Spleen (tissue), 13 donors: ENCODE results near the gene WT1. TPM values are rescaled to one million over a fixed set of nuclear protein-coding genes. Genes with fewer than 3 reads are reported as not detected.

Experiments
- DNase-seq: peaks from one replicate; pipeline ENCODE4 v3.0.0-alpha.2; 2020
- H3K27ac ChIP-seq, 8 donors: fragments of 200-600 bp; sonication (generic) in 7 of 8; 1 replicate in 4 of 8; 2 replicates in 4 of 8; pipeline versions ENCODE4 v1.5.0 to v1.8.0; 2016 to 2021; ENCODE audit warnings: inconsistent platforms in 4 of 8, mild to moderate bottlenecking in 4 of 8, moderate library complexity in 1 of 8
- H3K27me3 ChIP-seq, 7 donors: fragments of 200-600 bp; sonication (generic) in 6 of 7; replicated peaks in 1 of 7; 1 replicate in 4 of 7; 2 replicates in 3 of 7; pipeline versions ENCODE4 v1.5.0 to v1.8.0; 2016 to 2021; ENCODE audit warnings: inconsistent platforms in 3 of 7, mild to moderate bottlenecking in 1 of 7
- H3K36me3 ChIP-seq, 6 donors: fragments of 200-600 bp; sonication (generic) in 5 of 6; 1 replicate in 4 of 6; 2 replicates in 2 of 6; pipeline versions ENCODE4 v1.5.0 to v1.8.0; 2016 to 2021; ENCODE audit warnings: inconsistent platforms in 2 of 6
- H3K4me1 ChIP-seq, 6 donors: fragments of 200-600 bp; sonication (generic) in 5 of 6; 1 replicate in 3 of 6; 2 replicates in 3 of 6; pipeline versions ENCODE4 v1.5.0 to v1.8.0; 2016 to 2021; ENCODE audit warnings: inconsistent platforms in 3 of 6
- H3K4me3 ChIP-seq, 8 donors: fragments of 200-600 bp; sonication (generic) in 7 of 8; 1 replicate in 4 of 8; 2 replicates in 4 of 8; pipeline versions ENCODE4 v1.5.0 to v1.8.0; 2016 to 2021; ENCODE audit warnings: inconsistent platforms in 4 of 8, mild to moderate bottlenecking in 4 of 8, moderate library complexity in 2 of 8
- H3K9me3 ChIP-seq, 8 donors: fragments of 200-600 bp; sonication (generic) in 7 of 8; 1 replicate in 4 of 8; 2 replicates in 4 of 8; pipeline versions ENCODE4 v1.5.0 to v1.8.0; 2016 to 2021; ENCODE audit warnings: inconsistent platforms in 4 of 8
- POLR2A ChIP-seq, 3 donors: fragments of 450-650 bp; IDR thresholded peaks; one replicate each; pipeline ENCODE4 v1.5.1; 2017; ENCODE audit warnings: antibody characterized with exemption in 3 of 3, mild to moderate bottlenecking in 1 of 3
- POLR2AphosphoS5 ChIP-seq, 3 donors: sonication (generic); formaldehyde crosslinking; IDR thresholded peaks; one replicate each; pipeline ENCODE4 v1.5.1; 2017; ENCODE audit warnings: antibody characterized with exemption in 3 of 3
- WGBS, 5 donors: extraction: QIAGEN DNeasy Blood & Tissue Kit in 3 of 5; methylation state at CpG; one replicate each; pipeline versions ENCODE4 v1.1.5 to v1.1.7; 2013 to 2018; 5-methylcytosine and 5-hydroxymethylcytosine counted together
- intact Hi-C: fragments of 100-400 bp; cut with DNase I; formaldehyde crosslinking; loops from one replicate; pipeline ENCODE4 v1.15.0; 2023; ENCODE audit warnings: low total_unique reads
- long read RNA-seq, 2 donors: transcript quantifications; one replicate each; lab custom pipeline, GENCODE V29; 2026
- polyA plus RNA-seq, 3 donors: library from polyadenylated mRNA; stranded (reverse); fragments of 200-250 nt; gene quantifications; one replicate each; pipeline ENCODE4 v1.2.1, GENCODE V29; 2013
- total RNA-seq, 7 donors: library from RNA; depleted of rRNA in 3 of 7; stranded (reverse); fragments of >200 nt in 3 of 7; fragmentation: NEBNext Ultra II Directional in 4 of 7; extraction: Animal tissue kit (Norgen Biotek cat#: 25700) in 4 of 7; gene quantifications; one replicate each; pipeline versions ENCODE4 v1.1.0 to v1.2.1, GENCODE V29; 2016 to 2021
- TF ChIP-seq, protein P1 (sequence below), 11 experiments: fragments of 200-600 bp in 7 of 11; fragments of 450-650 bp in 4 of 11; sonication (generic) in 4 of 11; IDR thresholded peaks in 8 of 11; conservative IDR thresholded peaks in 3 of 11; 1 replicate in 7 of 11; 2 replicates in 4 of 11; pipeline versions ENCODE4 v1.4.0 to v1.8.0; 2016 to 2021; ENCODE audit warnings: antibody characterized with exemption in 11 of 11, inconsistent platforms in 4 of 11, mild to moderate bottlenecking in 1 of 11
- donor health status: healthy with polysubstance abuse.
- donor health status: DM: no; HTN: no; CAD: no; lungs with moderate emphysema.
- donor health status: DM: no; HTN: no; CAD: no.
- donor health status: Bipolar disorder and iron deficiency.
- donor health status: healthy.
- donor health status: DM: no; HTN: no; CAD: no.
- donor health status: DM: yes; HTN: yes; CAD: no.

The WT1 gene
- total RNA-seq: 10 to 100 TPM; 25.6 to 53.0 (median 38.9) TPM
- polyA plus RNA-seq: 1 to 10 TPM; 1.6 to 4.4 (median 2.8) TPM
- long read RNA-seq, donor 1, transcript WT1-201 (10 exons, 3,122 nt): minor isoform, 5 of 31 reads
- long read RNA-seq, donor 1, transcript WT1-204 (10 exons, 2,114 nt): major isoform, 7 of 31 reads
- long read RNA-seq, donor 1, partial matches to known transcripts: 0 of 31 reads
- long read RNA-seq, donor 1, other reads (novel, unspliced or antisense): 17 of 31 reads
- long read RNA-seq, donor 2, partial matches to known transcripts: 11 of 18 reads
- long read RNA-seq, donor 2, other reads (novel, unspliced or antisense): 0 of 18 reads

- Histone ChIP-seq H3K9me3 (no peaks in the 10 kb centered on the region), H3K4me3 (peak within 1 kb of the TSS; percentile 14 to 66 (median 40)), H3K4me1 (peaks cover 0 to 77% (median 55%) of the 10 kb centered on the region in 6 donors), H3K36me3 (no peaks in the 10 kb centered on the region), H3K27me3 (peaks cover 0 to 100% (median 88%) of the 10 kb centered on the region in 7 donors), H3K27ac (peak within 1 kb of the TSS; percentile 59 to 86 (median 83))
- TF ChIP-seq, protein P1, sequence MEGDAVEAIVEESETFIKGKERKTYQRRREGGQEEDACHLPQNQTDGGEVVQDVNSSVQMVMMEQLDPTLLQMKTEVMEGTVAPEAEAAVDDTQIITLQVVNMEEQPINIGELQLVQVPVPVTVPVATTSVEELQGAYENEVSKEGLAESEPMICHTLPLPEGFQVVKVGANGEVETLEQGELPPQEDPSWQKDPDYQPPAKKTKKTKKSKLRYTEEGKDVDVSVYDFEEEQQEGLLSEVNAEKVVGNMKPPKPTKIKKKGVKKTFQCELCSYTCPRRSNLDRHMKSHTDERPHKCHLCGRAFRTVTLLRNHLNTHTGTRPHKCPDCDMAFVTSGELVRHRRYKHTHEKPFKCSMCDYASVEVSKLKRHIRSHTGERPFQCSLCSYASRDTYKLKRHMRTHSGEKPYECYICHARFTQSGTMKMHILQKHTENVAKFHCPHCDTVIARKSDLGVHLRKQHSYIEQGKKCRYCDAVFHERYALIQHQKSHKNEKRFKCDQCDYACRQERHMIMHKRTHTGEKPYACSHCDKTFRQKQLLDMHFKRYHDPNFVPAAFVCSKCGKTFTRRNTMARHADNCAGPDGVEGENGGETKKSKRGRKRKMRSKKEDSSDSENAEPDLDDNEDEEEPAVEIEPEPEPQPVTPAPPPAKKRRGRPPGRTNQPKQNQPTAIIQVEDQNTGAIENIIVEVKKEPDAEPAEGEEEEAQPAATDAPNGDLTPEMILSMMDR (IDR thresholded peaks at IDR 0.05 in 8 of 11, conservative IDR thresholded peaks at IDR 0.05 in 3 of 11): no peak
- TF ChIP-seq POLR2A (IDR thresholded peaks at IDR 0.05) (no peak), POLR2AphosphoS5 (IDR thresholded peaks at IDR 0.05) (peak; percentile 17 to 84 (median 76))
- intact Hi-C loops: no loop called here
- WGBS, 5 donors: 1 to 8% (median 3%) methylated on average over 5 to 25 of the region's 25 CpGs
- DNase-seq: peak; percentile 78
These were observed at the start of gene WT1 for GRCh38 chr11:32435511-32435941. TSS of gene WT1 (minus strand) at chr11:32435539.

DNA sequence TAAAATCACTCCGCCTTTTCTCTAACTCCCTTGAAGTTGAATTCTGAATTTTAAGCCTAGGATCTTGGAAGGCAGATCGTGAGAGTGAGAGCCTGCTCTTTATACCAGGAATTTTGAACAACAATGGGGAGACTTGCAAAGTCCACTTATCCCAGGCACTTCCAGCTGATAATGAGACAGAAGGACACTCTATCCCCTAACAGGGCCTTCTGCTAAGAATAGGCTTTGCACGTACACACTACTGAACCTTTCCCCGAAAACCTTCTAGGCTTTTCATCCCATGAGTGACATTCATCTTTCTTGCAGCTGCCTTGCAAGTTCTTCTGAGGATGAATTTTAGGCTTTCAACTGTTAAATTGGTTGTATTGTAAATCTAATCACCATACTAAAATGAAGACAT lies 44.0 kb upstream of the WT1 start:
- WGBS, 5 donors: 73 to 90% (median 83%) methylated on average over 4 of the region's 4 CpGs
- no peaks in the 10 kb centered on the region for H3K36me3 ChIP-seq
- TF ChIP-seq POLR2AphosphoS5 (IDR thresholded peaks at IDR 0.05): no peak
- TF ChIP-seq, protein P1 (IDR thresholded peaks at IDR 0.05 in 8 of 11, conservative IDR thresholded peaks at IDR 0.05 in 3 of 11): no peak
- TF ChIP-seq POLR2A (IDR thresholded peaks at IDR 0.05): no peak
- H3K4me3 ChIP-seq: no peak overlapping the region
- intact Hi-C loops: no loop called here
- H3K27me3 ChIP-seq: no peaks in the 10 kb centered on the region
- H3K9me3 ChIP-seq: no peaks in the 10 kb centered on the region
- no peaks in the 10 kb centered on the region for H3K4me1 ChIP-seq
- DNase-seq: no peak
- H3K27ac ChIP-seq: no peak overlapping the region

DNA sequence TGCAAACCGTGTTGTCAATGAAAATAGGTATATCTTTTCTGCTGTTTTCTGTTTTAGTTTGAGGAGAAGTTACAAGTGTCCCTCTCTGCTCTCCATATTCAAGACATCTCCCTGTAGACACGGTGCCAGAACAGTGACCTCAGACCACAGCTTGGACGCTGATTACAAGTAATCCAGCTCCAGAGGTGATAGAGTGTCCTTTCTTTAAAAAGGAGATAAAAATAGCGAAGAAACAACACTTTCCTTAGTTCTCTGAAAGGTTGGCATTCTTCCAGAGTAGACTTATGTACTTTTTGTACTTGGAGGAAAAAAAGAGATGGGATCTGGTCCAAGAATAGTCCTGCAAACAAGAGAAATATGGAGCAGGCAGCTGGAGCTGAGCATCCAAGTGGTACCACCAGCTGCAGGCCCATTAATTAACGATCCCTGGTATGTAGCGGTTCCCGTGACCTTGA lies 43.0 kb upstream of the WT1 start:
- no peak for TF ChIP-seq POLR2AphosphoS5 (IDR thresholded peaks at IDR 0.05)
- no peak for TF ChIP-seq POLR2A (IDR thresholded peaks at IDR 0.05)
- TF ChIP-seq, protein P1 (IDR thresholded peaks at IDR 0.05 in 8 of 11, conservative IDR thresholded peaks at IDR 0.05 in 3 of 11): no peak
- Histone ChIP-seq H3K36me3 (no peaks in the 10 kb centered on the region), H3K27ac (no peak overlapping the region), H3K27me3 (no peaks in the 10 kb centered on the region), H3K4me3 (no peak overlapping the region), H3K9me3 (no peaks in the 10 kb centered on the region), H3K4me1 (no peaks in the 10 kb centered on the region)
- intact Hi-C loops: no loop called here
- DNase-seq: no peak
- 40 to 67% (median 55%) methylated on average over 7 of the region's 7 CpGs for WGBS, 5 donors

GRCh38 chr11:32473282-32473909 lies 38.1 kb upstream of the WT1 start:
- H3K36me3 ChIP-seq: no peaks in the 10 kb centered on the region
- no peak overlapping the region for H3K27ac ChIP-seq
- H3K4me1 ChIP-seq: no peaks in the 10 kb centered on the region
- no peak overlapping the region for H3K4me3 ChIP-seq
- intact Hi-C loops: no loop called here
- no peaks in the 10 kb centered on the region for H3K9me3 ChIP-seq
- DNase-seq: no peak
- H3K27me3 ChIP-seq: no peaks in the 10 kb centered on the region
- TF ChIP-seq, protein P1 (IDR thresholded peaks at IDR 0.05 in 8 of 11, conservative IDR thresholded peaks at IDR 0.05 in 3 of 11): no peak
- TF ChIP-seq POLR2AphosphoS5 (IDR thresholded peaks at IDR 0.05) (no peak), POLR2A (IDR thresholded peaks at IDR 0.05) (no peak)
- 79 to 92% (median 82%) methylated on average over 5 of the region's 5 CpGs for WGBS, 5 donors
